DOHH2 (cell line): Measurements from ENCODE around the gene NR2F1.

Source experiments
- CTCF ChIP-seq: fragments of 200-600 bp; sonication (generic); IDR thresholded peaks from one replicate; pipeline ENCODE4 v1.5.1; 2014; ENCODE audit warnings: antibody characterized with exemption, mild to moderate bottlenecking, low read depth, low read length; ENCODE audit not compliant: poor library complexity, severe bottlenecking
- EZH2phosphoT487 ChIP-seq: fragments of 200-600 bp; sonication (generic); IDR thresholded peaks from 2 replicates; pipeline ENCODE4 v1.6.1; 2017; ENCODE audit warnings: borderline replicate concordance, mild to moderate bottlenecking, antibody characterized with exemption, low read length, moderate library complexity, mixed read lengths

GRCh38 chr5:93576994-93577853 lies 5.8 kb upstream of the NR2F1 start:
- TF ChIP-seq EZH2phosphoT487 (no peak), CTCF (no peak)
